ENCODE measurements around the gene EDRF1.
A peak's percentile ranks its signal among the peaks of the same experiment; 100 is the strongest.
"Not testable (repeated sequence)": the region's sequence is repeated elsewhere in the genome, so short reads cannot be mapped to it uniquely, and the experiment has no call there.

Gene EDRF1, protein sequence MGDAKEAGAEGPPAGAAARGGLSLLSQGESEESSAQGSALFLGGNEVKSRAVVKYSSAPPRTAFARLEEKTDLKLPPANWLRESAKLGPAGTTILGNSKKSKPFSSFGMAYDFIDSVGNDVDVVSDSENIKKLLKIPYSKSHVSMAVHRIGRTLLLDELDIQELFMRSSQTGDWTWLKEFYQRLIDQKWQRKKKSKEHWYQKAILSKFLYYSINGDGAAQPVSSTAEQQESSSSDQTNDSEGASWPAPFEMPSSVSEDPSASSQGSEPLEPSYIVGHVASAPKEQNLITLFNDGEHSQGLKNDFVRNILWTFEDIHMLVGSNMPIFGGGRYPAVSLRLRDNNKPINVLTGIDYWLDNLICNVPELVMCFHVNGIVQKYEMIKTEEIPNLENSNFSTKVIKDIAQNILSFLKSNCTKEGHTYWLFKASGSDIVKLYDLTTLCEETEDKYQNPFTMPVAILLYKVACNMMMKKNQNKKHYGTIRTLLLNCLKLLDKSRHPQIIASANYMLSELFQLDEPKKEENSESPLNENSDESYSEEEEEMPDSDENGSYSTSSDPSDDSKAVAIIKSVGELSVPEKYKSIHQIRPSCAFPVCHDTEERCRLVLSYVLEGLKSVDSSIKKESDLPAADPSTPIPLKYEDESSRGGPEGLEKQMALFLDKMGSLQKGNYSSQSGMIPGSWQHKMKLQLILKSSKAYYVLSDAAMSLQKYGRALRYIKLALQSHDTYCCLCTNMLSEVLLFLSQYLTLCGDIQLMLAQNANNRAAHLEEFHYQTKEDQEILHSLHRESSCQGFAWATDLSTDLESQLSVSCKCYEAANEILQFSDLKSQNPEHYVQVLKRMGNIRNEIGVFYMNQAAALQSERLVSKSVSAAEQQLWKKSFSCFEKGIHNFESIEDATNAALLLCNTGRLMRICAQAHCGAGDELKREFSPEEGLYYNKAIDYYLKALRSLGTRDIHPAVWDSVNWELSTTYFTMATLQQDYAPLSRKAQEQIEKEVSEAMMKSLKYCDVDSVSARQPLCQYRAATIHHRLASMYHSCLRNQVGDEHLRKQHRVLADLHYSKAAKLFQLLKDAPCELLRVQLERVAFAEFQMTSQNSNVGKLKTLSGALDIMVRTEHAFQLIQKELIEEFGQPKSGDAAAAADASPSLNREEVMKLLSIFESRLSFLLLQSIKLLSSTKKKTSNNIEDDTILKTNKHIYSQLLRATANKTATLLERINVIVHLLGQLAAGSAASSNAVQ

DNA sequence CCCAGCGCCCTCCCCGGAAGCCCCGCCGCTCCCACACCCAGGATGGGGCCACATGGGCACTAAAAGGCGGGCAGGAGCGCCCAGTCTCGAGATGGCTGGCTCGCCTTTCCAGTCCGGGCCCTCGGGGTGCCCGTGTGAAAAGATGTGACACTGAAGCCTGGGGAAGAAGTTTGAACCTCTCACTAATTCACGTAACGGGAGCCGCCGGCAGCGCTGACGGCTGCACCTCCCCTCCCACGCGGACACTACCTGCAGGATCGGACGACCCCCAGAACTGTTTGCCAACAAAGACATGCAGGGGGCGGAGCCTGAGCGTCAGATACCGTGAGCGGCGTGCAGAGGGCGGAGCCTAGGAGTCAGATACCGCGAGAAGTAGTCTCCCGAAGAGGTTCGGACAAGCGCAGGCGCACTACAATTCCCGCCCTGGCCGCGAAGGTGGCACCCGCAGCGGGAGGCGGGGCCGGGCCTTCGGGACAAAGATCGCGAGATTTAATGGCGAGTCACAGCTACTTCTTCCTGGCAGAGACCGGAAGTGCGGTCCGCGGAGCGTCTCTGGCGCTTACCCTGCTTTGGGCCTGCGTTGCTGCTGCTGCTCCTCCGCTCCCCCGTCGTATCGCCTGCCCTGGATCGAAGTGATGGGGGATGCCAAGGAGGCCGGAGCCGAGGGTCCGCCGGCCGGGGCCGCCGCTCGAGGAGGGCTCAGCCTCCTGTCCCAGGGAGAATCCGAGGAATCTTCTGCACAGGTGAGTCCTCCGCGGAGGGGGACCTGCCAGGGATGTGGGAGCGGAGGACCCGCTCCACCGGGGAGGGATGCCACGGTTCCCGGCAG, at the start of gene EDRF1:
Gene EDRF1 (plus strand): TSS at position 537 of the 829 bp plus-strand sequence. CDS start 99 bp downstream, at position 636.
- peak; percentile 97 to 98 for DNase-seq (ENCODE audit: low read depth in 2 of 2)

DNA sequence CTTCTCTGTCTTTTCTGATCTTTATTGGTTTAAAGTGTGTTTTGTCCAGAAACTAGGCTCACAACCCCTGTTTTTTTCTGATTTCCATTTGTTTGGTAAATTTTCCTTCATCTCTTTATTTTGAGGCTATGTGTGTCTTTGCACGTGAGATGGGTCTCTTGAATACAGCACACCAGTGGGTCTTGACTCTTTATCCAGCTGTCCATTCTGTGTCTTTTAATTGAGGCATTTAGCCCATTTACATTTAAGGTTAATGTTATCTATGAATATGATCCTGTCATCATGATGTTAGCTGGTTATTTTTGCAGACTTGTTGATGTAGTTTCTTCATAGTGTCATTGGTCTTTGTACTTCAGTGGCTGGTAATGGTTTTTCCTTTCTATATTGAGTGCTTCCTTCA, 46.6 kb upstream of the EDRF1 start:
- no peak for DNase-seq (ENCODE audit: low read depth in 2 of 2)

DNA sequence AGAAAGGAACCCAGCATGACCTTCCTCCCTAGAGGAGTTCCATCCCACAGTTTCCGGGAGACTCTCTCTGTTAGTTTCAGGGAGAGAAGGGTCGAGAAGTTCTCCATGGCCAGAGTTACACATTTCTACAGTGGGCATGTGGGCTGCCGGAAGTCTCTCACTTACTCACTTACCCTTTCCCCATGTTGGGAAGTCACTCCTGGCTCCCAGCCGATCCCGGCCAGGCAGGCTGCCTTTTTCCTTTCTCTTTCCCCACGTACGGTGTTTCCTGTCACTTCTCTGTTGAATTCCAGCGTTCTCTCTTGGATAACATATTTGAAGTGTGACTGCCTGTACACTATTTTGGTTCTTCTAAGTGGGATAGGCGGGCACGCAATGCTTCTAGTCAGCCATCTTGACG, 40.1 kb upstream of the EDRF1 start:
- DNase-seq (ENCODE audit: low read depth in 2 of 2): no peak

DNA sequence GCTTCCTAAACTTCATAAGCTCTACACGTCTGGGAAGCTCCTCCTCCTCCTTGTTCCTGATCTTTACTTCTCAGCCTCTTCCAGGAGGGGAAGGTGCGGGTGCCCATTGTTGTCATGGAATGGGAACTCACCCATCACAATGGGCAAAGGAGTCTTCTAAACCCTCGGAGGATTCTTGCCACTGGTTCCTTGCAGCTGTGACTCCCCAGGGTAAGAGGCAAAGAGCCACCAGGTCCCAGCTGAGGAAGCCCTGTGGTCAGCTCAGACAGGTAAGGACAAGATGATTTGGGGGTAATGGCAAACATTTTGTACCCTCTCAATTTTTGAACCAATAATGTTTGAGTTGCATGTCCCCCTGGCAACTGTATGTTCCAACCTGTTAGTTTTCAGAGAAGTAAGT, 36.4 kb upstream of the EDRF1 start, which contains the start of gene TEX36:
Gene TEX36 (minus strand): TSS at position 101 of the 400 bp plus-strand sequence. CDS start 174 bp downstream, outside the sequence.
- no peak for DNase-seq (ENCODE audit: low read depth in 2 of 2)

DNA sequence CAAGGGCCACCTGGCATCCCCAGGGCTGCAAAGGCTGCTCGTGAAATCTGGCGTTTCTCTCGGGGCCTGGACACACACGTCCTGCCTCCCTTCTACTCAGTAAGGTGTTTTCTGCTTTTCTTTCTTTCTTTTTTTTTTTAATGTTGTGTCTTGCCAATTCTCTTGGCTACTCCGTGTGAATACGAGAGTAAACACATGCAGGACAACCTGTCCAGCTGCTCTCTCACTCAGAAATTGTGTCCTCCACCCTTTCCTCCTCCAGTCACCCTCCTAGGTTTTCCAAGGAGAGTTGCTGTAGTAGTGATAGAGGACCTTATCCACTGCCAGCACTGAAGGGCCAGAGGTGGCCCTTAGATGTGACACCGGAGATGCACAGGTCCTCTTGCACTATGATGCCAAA, 35.7 kb upstream of the EDRF1 start:
- DNase-seq (ENCODE audit: low read depth in 2 of 2): no peak

DNA sequence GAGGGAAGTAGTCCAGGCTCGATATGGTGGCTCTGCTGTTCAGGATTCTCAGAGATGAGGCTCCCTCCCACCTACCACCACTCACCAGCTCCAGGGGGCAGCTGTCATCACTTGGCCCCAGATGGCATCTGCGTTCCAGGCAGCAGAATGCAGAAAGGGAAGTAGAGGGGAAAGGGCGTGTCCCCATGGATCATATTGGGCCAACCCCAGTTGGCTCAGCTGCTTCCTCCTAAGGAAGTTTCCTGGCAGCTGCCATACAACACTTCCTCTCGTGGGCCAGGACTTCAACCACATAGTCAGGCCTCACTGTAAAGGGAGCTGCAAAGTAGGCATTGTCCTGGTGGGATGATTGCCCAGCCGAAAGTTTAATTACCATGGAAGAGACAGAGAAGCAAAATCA, 34.9 kb upstream of the EDRF1 start:
- no peak for DNase-seq (ENCODE audit: low read depth in 2 of 2)

DNA sequence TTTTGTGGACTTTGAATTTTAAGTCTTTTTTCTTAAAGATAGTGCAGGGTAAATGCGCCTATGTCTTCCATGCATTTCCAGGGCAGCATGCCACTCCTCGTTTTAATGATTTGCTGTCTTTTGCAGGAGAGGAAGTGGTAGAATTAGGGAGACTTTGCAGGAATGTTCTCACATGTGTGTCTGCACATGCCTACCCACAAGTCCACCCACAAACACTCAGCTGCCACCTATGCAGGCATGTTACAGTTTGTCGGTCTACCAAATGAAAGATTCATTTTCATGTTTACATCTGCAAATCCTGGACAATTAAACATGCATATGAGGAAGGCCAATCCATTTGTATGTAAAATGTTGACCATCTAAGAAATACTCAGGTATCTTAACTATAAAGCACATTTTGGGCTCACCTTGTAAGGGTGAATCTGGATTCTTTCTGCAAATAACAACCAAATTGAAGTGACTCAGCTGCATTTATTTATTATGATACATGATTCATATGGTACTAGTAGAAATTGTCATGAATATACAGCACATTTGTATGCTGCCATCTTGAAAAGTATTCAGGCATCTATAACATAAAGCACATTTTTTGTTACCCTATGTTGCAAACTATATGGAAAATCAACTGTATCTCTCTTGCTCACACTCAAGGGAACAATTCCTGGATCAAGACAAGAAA, 31.9 kb upstream of the EDRF1 start:
- DNase-seq (ENCODE audit: low read depth in 2 of 2): no peak

DNA sequence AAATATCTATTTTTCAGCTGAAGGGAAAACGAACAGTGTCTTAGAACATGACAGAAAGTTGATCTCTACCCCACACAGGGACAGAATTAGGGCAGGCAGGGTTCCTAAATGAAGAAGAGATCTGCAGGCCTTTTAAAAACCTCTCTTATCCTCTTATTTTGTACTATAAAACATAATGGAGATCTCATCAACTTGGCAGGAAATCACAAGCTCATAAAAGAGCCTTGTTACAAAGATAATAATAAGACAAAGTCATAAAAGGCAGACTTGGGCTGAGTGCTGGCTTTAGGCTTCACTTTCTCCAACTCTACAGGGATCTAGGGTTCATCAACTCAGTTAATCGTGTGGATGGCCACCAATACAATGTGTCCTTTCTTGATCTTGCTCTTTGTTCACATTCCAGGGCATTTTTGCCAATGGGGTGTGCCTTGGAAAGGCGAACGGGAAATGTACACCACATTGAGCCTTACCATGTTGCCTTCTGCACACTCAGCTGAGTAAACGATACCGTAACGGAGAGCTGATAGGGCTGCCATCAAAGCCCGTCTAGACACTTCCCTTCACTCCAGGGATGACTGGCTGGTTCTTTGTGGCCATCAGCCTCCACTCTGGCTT, 29.4 kb upstream of the EDRF1 start:
- DNase-seq (ENCODE audit: low read depth in 2 of 2): no peak

DNA sequence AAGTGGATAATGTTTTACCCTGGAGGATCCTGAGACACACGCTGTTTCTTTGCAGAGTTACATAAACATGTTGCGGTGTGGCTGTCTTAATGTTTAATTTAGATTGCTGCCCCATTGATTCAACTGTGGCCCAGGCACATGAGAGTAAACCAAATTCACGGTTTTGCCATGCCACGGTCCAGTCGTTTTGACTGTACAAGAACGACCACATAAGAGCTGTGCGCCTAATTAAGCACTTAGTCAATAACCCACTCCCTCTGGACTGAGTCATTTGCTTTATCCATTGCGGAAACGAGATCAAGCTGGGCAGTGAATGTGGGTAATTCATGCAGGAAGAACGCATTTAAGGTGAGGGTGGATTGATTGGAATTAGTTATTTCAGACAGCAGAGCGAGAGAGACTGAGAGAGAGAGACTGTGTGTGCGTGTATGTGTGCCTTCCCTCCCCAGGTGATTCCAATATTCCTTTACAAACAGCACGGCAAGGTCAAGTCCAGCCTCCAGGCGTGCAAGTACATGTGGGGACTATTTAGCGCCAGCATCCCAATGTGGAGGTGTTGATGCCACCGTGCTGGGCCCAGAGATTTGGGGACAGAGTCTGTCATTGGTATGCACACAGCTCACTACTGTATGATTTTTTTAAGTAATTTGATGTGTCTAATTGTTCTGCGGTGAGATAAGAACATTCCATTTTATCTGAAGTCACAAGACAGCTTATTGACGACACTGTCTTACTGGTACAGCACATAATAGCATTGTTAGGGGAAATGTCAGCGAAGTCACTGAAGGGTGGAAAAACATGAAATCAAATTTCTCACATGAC, 28.1 kb upstream of the EDRF1 start:
- DNase-seq (ENCODE audit: low read depth in 2 of 2): no peak

DNA sequence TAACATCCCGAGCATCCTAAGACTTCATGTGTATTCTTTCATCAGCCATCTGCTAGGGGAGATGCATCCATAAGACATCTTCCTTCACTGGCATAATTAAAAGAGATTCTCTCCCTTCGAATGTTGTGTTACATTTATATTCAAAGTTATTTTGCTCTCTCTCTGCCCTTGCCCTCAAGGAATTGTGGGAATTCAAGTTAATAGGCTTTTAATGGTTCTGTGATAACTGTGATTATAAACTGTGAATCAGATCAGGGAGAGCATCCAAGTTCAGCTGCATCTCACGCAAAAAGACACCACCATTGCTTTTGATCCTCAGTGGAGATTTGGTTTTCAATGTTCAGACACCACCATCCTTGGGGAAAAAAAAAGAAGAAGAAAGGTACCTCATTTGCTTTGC, 27.3 kb upstream of the EDRF1 start:
- DNase-seq (ENCODE audit: low read depth in 2 of 2): no peak

DNA sequence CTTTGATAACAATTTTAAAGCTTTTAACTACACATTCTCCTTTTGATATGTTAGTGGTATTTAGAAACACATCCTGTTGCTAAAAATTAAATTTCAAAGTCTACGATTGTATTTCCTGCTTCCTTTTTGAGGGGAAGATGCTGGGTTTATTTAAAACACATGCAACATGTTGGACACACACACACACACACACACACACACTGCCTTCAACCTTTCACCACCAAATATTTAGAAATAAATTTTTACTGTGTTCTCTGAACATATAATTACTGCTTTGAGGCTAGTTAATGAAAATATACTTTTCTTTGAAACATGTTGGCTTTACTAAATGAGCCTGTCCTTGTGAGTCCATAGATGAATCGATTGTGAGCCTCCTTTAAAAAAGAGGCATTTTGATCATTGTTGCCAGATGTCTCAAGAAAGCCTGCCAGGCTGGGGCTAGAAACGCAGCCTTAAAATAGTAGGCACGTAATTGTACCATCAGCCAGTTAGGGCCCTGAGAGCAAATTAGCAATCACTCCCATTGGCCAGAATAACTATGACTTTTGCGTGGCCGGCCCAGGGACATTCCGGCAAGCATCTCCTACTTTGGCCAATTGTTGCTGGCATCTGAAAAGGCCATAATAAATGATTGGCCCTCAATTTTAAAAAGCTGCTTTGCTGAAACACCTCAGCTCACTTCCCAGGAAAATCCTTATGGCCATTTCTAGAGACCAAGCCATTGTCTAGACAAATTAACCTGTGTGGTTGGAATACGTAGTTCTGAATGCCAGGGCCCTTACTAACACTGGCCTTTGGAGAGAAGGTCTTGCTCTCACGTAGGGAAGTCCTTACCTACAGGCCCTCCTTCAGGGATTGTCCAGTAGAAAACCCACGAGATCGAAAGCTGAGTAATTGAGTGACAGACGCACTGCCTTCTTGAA, 26.6 kb upstream of the EDRF1 start:
- DNase-seq (ENCODE audit: low read depth in 2 of 2): no peak

DNA sequence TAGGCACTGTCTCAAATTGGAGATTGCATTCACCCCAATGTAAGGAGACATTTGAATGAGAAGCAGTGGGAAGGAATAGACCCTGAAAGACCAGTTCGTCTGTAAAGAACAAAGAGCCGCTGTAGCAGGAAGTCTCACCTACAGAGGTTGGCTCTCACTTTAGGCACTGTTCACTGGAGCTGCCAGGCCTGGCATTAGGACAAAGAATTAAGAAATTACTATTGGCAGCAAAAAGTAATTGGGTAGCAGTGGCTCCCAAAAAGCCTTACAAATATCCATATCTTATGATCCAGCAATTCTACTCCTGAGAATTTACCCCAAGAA, 26.0 kb upstream of the EDRF1 start:
- DNase-seq (ENCODE audit: low read depth in 2 of 2): no peak

DNA sequence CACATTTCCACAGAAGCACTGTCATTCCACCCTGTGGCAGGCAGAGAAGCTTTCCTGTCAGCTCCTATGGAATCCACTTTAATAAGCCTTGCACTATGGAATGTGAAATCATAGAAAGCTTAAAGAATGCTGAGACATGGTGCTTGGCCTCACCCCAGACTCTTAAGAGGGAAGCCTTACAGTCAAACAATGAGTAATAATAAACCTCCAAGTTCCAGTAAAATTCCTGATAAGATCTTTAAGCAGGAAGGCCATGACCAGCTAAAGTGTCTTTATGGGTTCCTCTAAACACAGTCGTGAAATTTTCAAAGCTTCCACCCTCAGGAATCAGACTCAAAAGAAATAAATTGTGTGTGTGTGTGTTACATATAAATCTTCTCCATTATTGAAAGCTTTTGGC, 24.6 kb upstream of the EDRF1 start:
- no peak for DNase-seq (ENCODE audit: low read depth in 2 of 2)

DNA sequence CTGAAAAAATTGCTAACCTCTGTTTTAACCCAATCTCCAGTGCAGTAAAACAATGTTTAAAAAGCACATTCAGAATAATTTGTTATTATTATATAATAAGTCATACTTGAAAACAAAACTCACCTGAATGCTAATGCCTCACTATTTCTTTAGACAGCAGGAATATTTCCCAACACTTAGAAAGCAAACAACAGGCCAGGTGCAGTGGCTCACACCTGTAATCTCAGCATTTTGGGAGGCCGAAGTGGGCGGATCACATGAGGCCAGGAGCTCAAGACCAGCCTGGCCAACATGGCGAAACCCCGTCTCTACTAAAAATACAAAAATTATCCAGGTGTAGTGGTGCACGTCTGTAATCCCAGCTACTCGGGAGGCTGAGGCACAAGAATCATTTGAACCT, 22.6 kb upstream of the EDRF1 start:
- DNase-seq (ENCODE audit: low read depth in 2 of 2): not testable (repeated sequence)

DNA sequence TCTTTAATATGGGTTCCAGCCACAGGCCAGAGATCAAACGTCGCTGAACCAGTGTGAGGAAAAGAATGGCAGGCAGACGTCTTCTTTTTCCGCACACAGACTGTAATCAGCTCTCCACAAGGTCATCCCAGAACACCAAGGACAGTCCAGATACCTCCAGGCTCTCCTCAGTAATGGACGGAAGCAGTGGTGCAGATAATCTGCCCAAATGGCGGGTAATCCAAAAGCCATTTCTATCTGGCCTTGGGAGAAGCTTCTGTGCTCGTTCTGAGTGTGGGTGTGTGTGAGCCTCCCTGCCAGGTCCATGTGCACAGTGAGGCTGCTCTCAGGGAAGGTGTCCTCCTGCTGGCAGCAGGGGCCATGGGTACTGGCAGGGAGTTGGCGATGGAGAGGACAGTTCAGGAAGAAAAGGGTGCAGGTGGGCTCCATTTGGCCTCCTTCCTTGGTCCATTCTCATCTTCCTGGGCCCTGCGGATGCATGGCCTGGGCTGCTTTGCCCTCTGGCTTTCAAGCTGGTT, 21.0 kb upstream of the EDRF1 start:
- DNase-seq (ENCODE audit: low read depth in 2 of 2): no peak

DNA sequence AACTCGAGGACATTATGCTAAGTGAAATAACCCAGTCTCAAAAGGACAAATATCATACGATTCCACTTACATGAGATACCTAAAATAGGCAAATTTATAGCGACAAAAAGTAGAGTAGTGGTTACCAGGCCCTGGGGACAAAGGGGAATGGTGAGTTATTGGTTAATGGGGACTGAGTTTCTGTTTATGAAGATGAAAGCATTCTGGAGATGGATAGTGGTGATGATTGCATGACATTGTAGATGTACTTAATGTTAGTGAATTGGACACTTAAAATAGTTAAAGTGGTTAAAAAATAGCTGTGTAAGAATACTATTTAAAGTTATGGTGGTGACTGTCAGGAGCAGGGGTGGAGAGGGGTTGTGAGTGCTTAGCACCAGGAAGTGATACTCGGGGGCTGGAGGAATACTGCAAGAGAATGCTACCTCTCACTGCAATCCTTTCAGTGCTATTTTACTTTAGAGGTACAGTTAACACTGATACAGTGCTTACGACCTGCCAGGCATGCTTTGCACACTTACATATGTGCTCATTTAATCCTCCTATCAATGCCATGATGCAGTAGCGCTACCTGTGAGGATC, 19.9 kb upstream of the EDRF1 start:
- DNase-seq (ENCODE audit: low read depth in 2 of 2): no peak

DNA sequence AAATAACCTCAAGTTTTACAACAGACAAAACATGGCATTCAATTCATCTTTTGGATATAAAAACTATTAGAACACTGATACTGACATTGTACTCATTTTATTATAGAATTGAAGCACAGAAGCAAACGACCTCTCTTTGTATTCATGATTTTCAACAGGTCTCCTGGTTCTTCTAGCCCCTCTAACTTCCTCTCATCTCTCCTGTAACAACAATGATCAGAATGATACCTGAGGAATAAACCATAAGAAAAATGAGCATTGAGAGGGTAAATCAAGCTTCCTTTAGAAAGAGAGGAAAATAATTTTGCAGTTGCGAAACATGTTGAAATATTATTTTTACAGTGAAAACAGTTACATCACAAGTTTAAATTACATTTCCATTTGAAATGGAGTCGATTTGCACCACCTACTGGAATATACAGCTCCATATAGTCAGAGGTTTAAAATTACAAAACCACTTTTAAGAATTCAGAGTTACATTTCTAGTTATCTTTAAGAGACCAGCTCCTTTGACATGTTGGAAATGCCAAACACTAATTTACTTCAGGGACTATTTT, 19.1 kb upstream of the EDRF1 start:
- DNase-seq (ENCODE audit: low read depth in 2 of 2): no peak
